ENCODE data around the gene INF2.

GRCh38 chr14:104738375-104739019, 49.1 kb downstream of the INF2 start:
- no peak for TF ChIP-seq CTCF (IDR thresholded peaks at IDR 0.05; ENCODE audit: low read length)
- no peak for TF ChIP-seq EZH2 (optimal IDR thresholded peaks at IDR 0.05; ENCODE audit: low read depth, low read length)
- TF ChIP-seq EZH2phosphoT487 (IDR thresholded peaks at IDR 0.05; ENCODE audit: low read length), result no peak

Data from MM.1S (cell line).